ENCODE results near the gene CATSPER2.
"Not testable (repeated sequence)": the region's sequence is repeated elsewhere in the genome, so short reads cannot be mapped to it uniquely, and the experiment has no call there.

The CATSPER2 gene

DNA sequence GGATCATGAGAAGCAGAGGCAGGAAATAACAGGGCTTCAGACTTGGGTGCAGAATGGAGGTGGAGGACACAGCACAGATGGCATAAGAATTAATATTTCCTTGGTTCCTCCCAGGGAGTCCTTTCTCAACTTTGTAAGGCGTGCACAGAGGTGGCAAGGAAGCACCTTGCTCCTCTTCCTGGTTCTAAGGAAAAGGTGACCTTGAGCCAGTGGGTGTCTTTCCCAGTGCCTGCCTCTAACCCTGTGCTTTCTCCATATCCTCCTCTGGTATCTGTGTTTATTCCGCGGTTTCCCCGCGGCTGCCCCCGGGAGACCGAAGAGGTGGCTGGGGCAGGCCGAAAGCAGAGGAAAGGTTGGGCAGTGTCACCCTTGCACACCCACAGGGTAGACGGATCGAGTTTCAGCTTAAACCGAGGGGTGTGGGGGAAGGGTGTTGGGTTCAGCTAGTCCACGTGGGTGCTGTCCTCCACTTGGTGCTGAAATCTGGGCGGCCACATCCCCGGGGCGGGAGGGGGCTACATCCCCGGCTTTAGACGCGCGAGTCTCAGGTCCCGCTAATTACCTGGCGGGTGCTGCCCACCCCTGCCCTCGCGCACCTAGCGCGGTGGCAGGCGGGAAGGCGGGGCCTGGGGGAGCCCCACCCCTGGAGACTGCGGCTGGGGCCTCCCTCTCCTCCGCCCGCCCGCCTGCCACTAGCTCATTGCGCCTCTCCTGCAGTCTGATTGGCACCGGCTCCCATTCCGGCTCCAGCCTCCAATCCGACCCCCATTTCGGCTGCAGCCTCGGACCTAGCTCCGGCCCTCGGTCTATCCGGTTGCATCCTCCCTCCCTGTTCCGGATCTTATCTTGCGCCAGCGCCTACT, 55.1 kb downstream of the CATSPER2 start, which contains the start of gene CKMT1B:
TSS of gene CKMT1B (plus strand) at position 700 of the 863 bp plus-strand sequence. CDS start 192 bp downstream, outside the sequence.
- not testable (repeated sequence) for DNase-seq (ENCODE audit: low read depth)

DNA sequence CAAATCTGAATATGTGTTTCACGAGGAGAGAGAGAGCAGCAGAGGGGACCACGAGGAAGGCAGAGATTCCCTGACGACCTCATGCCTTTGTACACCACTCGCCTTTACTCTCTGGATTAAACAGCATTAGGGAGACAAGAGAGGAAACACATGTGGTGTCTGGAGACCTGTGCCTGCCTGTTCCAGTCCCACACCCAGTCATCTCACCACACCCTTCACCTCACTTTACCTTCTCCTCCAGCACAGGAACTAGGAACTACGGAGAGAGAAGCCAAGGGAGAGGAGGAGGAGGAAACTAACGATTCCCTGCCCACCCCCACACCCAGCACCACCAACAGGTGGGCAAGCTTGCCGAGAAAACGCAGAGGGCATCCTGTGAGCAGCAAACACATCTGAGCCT, 55.8 kb downstream of the CATSPER2 start:
- DNase-seq (ENCODE audit: low read depth) = not testable (repeated sequence)

DNA sequence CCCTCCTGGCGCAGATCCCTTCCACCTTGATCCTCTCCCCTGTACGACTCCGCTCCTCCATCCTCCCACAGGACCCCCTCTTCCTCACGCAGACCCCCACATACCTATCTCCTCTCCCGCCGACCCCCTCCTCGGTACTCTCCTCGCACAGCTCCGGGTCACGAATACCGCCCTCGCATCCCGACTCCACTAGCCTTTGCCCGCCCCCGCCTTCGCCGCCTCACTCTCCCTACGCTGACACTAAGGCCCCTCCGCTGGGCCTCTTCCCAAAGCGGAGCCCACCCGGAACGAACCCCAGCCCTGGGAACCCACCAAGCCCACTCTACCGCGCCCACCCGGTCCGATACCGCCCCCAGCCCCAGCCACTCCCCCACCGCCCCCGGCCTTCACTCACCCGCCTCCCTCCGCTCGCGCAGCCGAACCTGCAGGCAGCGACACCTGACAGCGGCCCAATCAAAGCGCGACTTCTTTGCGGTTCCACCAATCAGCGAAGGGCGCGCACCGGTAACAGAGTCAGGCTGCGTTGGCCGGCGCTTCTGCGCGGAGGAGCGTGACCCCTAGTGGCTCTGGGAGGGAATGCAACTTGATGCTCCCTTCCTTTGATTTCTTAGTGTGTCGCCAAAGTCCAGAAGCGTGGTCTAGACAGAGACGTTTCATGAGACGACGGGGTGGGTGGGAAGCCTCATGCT, 58.7 kb downstream of the CATSPER2 start, which contains the start of gene PPIP5K1:
TSS of gene PPIP5K1 (minus strand) at position 431 of the 689 bp plus-strand sequence. CDS start 5,704 bp downstream, outside the sequence.
- DNase-seq (ENCODE audit: low read depth) = not testable (repeated sequence)
